GM23248 (cell line): Measurements from ENCODE around the gene DUS1L. TPM values are rescaled to one million over a fixed set of nuclear protein-coding genes. Genes with fewer than 3 reads are reported as not detected.
A peak's percentile ranks its signal among the peaks of the same experiment; 100 is the strongest.

Experiments used
- DNase-seq: peaks from one replicate; pipeline ENCODE4 v3.0.0-alpha.2; 2015
- H2AFZ ChIP-seq: fragments of 200-600 bp; sonication (generic); 2 replicates; pipeline ENCODE4 v1.6.1; 2016; ENCODE audit warnings: antibody characterized with exemption
- H3F3A ChIP-seq: fragments of 200-600 bp; sonication (generic); 2 replicates; pipeline ENCODE4 v1.6.1; 2016; ENCODE audit warnings: mild to moderate bottlenecking, antibody characterized with exemption, mixed run types; ENCODE audit not compliant: insufficient read depth
- H3K27ac ChIP-seq: fragments of 200-600 bp; sonication (generic); 2 replicates; pipeline ENCODE4 v1.5.1; 2016; ENCODE audit warnings: mild to moderate bottlenecking
- H3K27me3 ChIP-seq: fragments of 200-600 bp; sonication (generic); replicated peaks from 2 replicates; pipeline ENCODE4 v1.6.1; 2016; ENCODE audit warnings: mild to moderate bottlenecking; ENCODE audit not compliant: insufficient read depth
- H3K36me3 ChIP-seq: fragments of 200-600 bp; sonication (generic); 2 replicates; pipeline ENCODE4 v1.6.1; 2016; ENCODE audit warnings: low read depth, mild to moderate bottlenecking
- H3K4me1 ChIP-seq: fragments of 200-600 bp; sonication (generic); 2 replicates; pipeline ENCODE4 v1.6.1; 2016; ENCODE audit warnings: mild to moderate bottlenecking; ENCODE audit not compliant: insufficient read depth
- H3K4me2 ChIP-seq: fragments of 200-600 bp; sonication (generic); one replicate; pipeline ENCODE4 v1.6.1; 2016; ENCODE audit warnings: mild to moderate bottlenecking; ENCODE audit not compliant: unreplicated experiment
- H3K4me3 ChIP-seq: fragments of 200-600 bp; sonication (generic); 2 replicates; pipeline ENCODE4 v1.5.1; 2016; ENCODE audit warnings: mild to moderate bottlenecking
- H3K79me2 ChIP-seq: fragments of 200-600 bp; sonication (generic); 2 replicates; pipeline ENCODE4 v1.6.1; 2016; ENCODE audit warnings: mild to moderate bottlenecking; ENCODE audit not compliant: insufficient read depth
- H3K9ac ChIP-seq: fragments of 200-600 bp; sonication (generic); 2 replicates; pipeline ENCODE4 v1.6.1; 2016; ENCODE audit warnings: mild to moderate bottlenecking
- H3K9me2 ChIP-seq: fragments of 200-600 bp; sonication (generic); 2 replicates; pipeline ENCODE4 v1.6.1; 2016; ENCODE audit warnings: mixed run types, mild to moderate bottlenecking, moderate library complexity; ENCODE audit not compliant: insufficient read depth
- H3K9me3 ChIP-seq: fragments of 200-600 bp; sonication (generic); one replicate; pipeline ENCODE4 v1.6.1; 2017; ENCODE audit warnings: low read depth
- H4K20me1 ChIP-seq: fragments of 200-600 bp; sonication (generic); 2 replicates; pipeline ENCODE4 v1.6.0; 2016; ENCODE audit not compliant: insufficient read depth
- EZH2 ChIP-seq: fragments of 200-600 bp; sonication (generic); IDR thresholded peaks from 2 replicates; pipeline ENCODE4 v1.6.1; 2018; ENCODE audit warnings: antibody characterized with exemption, mild to moderate bottlenecking; ENCODE audit not compliant: insufficient read depth, poor library complexity, severe bottlenecking
- EZH2phosphoT487 ChIP-seq: fragments of 200-600 bp; sonication (generic); IDR thresholded peaks from 2 replicates; pipeline ENCODE4 v1.6.1; 2018; ENCODE audit warnings: antibody characterized with exemption, moderate library complexity, mild to moderate bottlenecking, low read depth; ENCODE audit not compliant: insufficient read depth
- WGBS, 2 experiments: methylation state at CpG; one replicate each; pipeline ENCODE4 v1.1.6; 2015 to 2017; ENCODE audit warnings: low lambda C conversion rate in 2 of 2, low coverage in 1 of 2; ENCODE audit errors: missing lambda C conversion rate in 2 of 2; 5-methylcytosine and 5-hydroxymethylcytosine counted together
- in situ Hi-C: fragments of 300-500 bp; cut with MboI; formaldehyde crosslinking; loops from 2 replicates; pipeline ENCODE4 v1.15.0; 2020
- polyA plus RNA-seq: library from polyadenylated mRNA; unstranded; fragments of >200 nt; fragmentation: Nextera tagmentation; extraction: Ambion mirVana; gene quantifications from 2 replicates; pipeline ENCODE4 v1.2.1, GENCODE V29; 2016
- total RNA-seq: library from RNA; depleted of rRNA; stranded (reverse); fragments of >200 nt; shearing (Covaris generic); gene quantifications from 2 replicates; pipeline ENCODE4 v1.2.3, GENCODE V29; 2014

The DUS1L gene
- total and polyA plus RNA-seq, 2 experiments from 2014 or later = 13.3 to 61.2 TPM

DNA sequence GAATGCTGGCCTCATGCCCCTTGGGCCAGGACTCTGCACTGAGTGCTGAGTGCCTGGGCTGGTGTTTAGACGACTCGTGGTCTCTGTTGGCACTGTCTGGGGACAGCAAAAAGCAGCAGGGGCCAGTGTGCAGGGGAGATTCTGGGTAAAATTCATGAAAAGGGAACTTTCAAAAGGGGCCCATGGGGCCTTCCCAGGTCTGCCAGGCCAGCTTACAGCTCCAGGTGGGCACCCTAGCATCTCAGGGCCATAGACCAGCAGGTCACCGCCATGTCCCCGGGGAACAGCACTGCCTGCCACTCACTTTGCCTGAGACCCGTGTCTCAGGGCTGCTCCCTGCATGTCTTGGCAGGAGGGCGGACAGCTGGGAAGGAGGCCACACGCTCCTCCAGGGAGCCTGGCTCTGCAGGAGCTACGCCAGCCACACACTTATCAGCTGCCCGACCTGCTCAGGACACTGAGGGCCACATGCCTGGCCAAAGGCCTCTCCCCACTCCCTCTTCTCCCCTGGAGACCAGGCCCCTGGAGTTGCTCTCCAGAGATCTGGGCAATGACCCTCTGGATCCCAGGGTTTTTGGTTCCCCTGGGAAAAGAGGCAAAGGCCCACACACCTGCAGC, 41.2 kb upstream of the DUS1L start:
- H3K4me2 ChIP-seq = no peak overlapping the region
- no peaks in the 10 kb centered on the region for H3K9me2 ChIP-seq
- H3K36me3 ChIP-seq = no peaks in the 10 kb centered on the region
- no peaks in the 10 kb centered on the region for H3F3A ChIP-seq
- in situ Hi-C loops = no loop called here
- no peak overlapping the region for H3K9ac ChIP-seq
- H3K27me3 ChIP-seq = no peaks in the 10 kb centered on the region
- H3K79me2 ChIP-seq = no peaks in the 10 kb centered on the region
- no peak overlapping the region for H2AFZ ChIP-seq
- TF ChIP-seq EZH2 (no peak), EZH2phosphoT487 (no peak)
- no peaks in the 10 kb centered on the region; the same call in 1 of the 2 replicates for H3K4me1 ChIP-seq
- H3K9me3 ChIP-seq = no peaks in the 10 kb centered on the region
- DNase-seq = no peak
- no peak overlapping the region for H3K27ac ChIP-seq
- H4K20me1 ChIP-seq = no peaks in the 10 kb centered on the region
- 47 to 49% methylated on average over 9 of the region's 9 CpGs for WGBS, 2 experiments
- no peak overlapping the region for H3K4me3 ChIP-seq

DNA sequence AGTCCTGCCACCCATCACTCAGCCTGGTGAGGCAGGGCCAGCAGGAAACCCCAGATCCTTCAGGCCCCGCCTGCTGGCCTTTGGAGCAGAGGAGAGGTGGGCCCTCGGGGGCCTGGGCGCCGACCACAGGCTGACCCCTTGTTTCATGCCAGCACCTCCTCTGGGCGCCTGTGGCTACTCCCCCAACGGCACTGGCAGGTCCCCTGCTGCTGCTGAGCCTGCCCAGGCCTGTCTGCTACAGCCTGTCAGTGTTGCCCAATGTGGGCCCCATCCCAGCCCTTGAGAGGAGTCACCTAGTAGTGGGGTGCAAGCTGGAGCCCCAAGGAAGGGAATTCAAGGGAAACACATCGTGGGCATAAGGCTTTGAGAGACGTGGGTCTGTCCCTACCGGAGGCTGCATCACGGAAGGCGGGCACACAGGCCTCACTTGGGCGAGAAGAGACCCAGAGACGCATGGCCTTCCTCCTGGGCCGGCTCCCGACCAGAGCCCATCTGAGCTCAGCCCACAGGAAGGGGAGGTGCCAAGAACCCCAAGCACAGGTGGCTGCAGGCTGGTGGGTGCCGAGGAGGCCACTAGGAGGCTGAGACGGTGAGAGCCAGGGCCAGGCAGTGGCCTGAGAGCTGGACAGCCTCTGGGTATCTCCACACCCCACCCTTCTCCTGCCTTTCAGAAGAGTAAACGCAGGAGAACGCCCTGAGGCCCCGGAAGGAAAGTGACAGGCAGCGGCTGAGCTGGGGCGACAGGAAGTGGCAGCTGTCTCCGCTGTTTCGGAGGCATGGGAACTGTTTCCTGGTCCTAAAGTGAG, 40.5 kb upstream of the DUS1L start:
- Histone ChIP-seq H3F3A (no peaks in the 10 kb centered on the region), H3K27ac (no peak overlapping the region), H3K9ac (no peak overlapping the region), H4K20me1 (no peaks in the 10 kb centered on the region), H3K79me2 (no peaks in the 10 kb centered on the region), H3K9me2 (no peaks in the 10 kb centered on the region), H3K9me3 (no peaks in the 10 kb centered on the region), H3K27me3 (no peaks in the 10 kb centered on the region), H3K4me1 (no peaks in the 10 kb centered on the region; the same call in 1 of the 2 replicates), H3K4me2 (no peak overlapping the region), H2AFZ (no peak overlapping the region), H3K4me3 (no peak overlapping the region), H3K36me3 (no peaks in the 10 kb centered on the region)
- peak; percentile 50 for DNase-seq
- in situ Hi-C loops = no loop called here
- WGBS, 2 experiments = 54 to 55% methylated on average over 24 of the region's 24 CpGs
- no peak for TF ChIP-seq EZH2phosphoT487
- TF ChIP-seq EZH2 = no peak

DNA sequence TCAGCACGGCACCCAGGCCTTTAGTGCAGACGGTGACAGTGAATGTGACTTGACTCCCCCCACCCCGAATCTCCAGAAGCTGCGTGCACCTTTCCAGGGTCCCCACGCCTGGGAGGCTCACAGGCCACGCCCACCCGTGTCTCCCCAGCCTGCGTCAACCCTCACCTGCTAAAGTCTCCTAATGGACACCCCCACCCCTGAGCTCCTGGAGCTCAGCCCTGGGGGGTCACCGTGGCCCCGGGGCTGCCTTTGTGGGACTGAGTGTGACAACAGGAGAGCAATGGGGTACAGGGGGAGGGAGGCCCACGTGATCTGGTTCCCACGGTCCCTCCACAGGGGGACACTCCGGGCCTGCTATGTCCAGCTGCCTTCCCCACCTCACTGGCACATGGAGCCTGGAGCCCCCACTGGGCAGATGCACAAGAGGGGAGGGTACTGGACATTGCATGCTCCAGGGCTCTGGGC, 39.8 kb upstream of the DUS1L start:
- DNase-seq = no peak
- no peaks in the 10 kb centered on the region for H3K9me3 ChIP-seq
- in situ Hi-C loops = no loop called here
- H3K9ac ChIP-seq = no peak overlapping the region
- no peaks in the 10 kb centered on the region for H3K27me3 ChIP-seq
- H3K4me3 ChIP-seq = no peak overlapping the region
- TF ChIP-seq EZH2phosphoT487 (no peak), EZH2 (no peak)
- 89 to 93% methylated on average over 13 of the region's 13 CpGs for WGBS, 2 experiments
- H3F3A ChIP-seq = no peaks in the 10 kb centered on the region
- no peak overlapping the region for H2AFZ ChIP-seq
- H3K27ac ChIP-seq = no peak overlapping the region
- no peak overlapping the region for H3K4me2 ChIP-seq
- no peaks in the 10 kb centered on the region for H3K36me3 ChIP-seq
- H3K79me2 ChIP-seq = no peaks in the 10 kb centered on the region
- H4K20me1 ChIP-seq = no peaks in the 10 kb centered on the region
- H3K4me1 ChIP-seq = no peaks in the 10 kb centered on the region; the same call in 1 of the 2 replicates
- H3K9me2 ChIP-seq = no peaks in the 10 kb centered on the region

DNA sequence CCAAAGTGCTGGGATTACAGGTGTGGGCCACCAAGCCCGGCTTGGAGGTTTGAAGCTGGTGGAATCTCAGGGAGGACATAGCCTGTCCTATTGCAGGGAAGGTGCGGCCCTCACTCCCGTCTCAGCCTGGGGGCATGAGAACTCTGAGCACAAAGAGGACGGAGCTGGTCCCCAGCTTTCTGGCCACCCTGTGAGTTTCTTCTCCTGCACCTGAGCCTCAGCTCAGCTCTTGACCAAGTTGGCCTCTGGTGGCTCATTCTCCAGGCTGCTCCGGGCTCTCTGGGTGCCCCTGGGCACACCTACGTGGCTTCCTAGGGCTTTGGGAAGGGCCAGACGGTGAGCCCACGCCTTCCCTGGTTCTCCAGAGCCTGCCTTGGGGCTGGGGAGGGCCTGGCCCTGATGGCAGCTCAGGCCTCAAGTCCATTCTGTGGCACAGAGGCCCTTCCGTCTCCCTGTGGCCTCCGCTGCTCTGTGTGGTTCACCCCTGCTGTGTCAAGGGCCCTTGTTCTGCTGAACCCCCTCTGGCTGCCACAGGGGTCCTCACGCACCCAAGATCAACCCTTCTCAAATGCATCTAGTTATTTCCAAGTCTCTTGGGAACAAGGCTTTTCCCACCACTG, 39.3 kb upstream of the DUS1L start:
- WGBS, 2 experiments = 82 to 89% methylated on average over 11 of the region's 11 CpGs
- no peaks in the 10 kb centered on the region for H3K79me2 ChIP-seq
- DNase-seq = no peak
- H3K27ac ChIP-seq = no peak overlapping the region
- no peak overlapping the region for H3K9ac ChIP-seq
- no peaks in the 10 kb centered on the region for H4K20me1 ChIP-seq
- H3K27me3 ChIP-seq = no peaks in the 10 kb centered on the region
- H3K4me2 ChIP-seq = no peak overlapping the region
- in situ Hi-C loops = no loop called here
- no peak overlapping the region for H3K4me3 ChIP-seq
- H2AFZ ChIP-seq = no peak overlapping the region
- TF ChIP-seq EZH2phosphoT487 = no peak
- no peak for TF ChIP-seq EZH2
- no peaks in the 10 kb centered on the region for H3F3A ChIP-seq
- no peaks in the 10 kb centered on the region for H3K9me3 ChIP-seq
- H3K9me2 ChIP-seq = no peaks in the 10 kb centered on the region
- H3K4me1 ChIP-seq = no peaks in the 10 kb centered on the region; the same call in 1 of the 2 replicates
- H3K36me3 ChIP-seq = no peaks in the 10 kb centered on the region
